ENCODE measurements around the gene RNF19B. TPM values are rescaled to one million over a fixed set of nuclear protein-coding genes. Genes with fewer than 3 reads are reported as not detected.
A peak's percentile ranks its signal among the peaks of the same experiment; 100 is the strongest.

RNF19B gene
- total and polyA plus RNA-seq, 10 of the 15 experiments (the other 5 are each of a cell fraction or from before 2014, with no cell fraction given) = 2.8 to 32.6 (median 16.6) TPM

DNA sequence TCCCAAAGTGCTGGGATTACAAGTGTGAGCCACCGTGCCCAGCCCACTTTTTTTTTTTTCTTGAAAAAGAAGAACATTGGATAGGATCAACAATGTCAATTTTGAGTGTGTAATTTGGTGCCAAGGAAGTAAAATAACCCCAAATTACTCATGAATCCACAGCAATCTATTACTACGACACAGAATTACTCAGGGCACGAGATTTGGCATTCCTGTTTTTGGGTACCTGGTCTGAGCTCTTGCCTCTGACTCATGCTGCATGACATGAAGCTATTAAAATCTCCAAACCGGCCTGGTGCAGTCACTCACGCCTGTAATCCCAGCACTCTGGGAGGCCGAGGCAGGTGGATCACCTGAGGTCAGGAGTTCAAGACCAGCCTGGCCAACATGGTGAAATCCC lies 10.4 kb downstream of the RNF19B start:
- Histone ChIP-seq H3K4me2 (ENCODE audit: control insufficient read depth, insufficient read depth) (no peak overlapping the region; the same call in 1 of the 2 replicates), H2AFZ (ENCODE audit: control insufficient read depth, low read depth, low read length) (no peak overlapping the region), H3K4me1 (ENCODE audit: control insufficient read depth, insufficient read depth, low read length) (peaks cover 26% of the 10 kb centered on the region), H3K27me3 (replicated peaks in 1 of 2; ENCODE audit: control insufficient read depth in 2 of 2, insufficient read depth in 2 of 2, low read length in 1 of 2) (no peaks in the 10 kb centered on the region), H3K27ac (ENCODE audit: control insufficient read depth, insufficient read depth) (no peak overlapping the region), H3K9me3 (replicated peaks; ENCODE audit: control insufficient read depth, insufficient read depth, low read length) (no peaks in the 10 kb centered on the region; the same call in 1 of the 3 replicates), H3K4me3 (no peak overlapping the region), H3K9ac (ENCODE audit: control insufficient read depth, insufficient read depth, low read length) (no peak overlapping the region), H4K20me1 (ENCODE audit: control insufficient read depth, insufficient read depth) (no peaks in the 10 kb centered on the region), H3K79me2 (ENCODE audit: control insufficient read depth, insufficient read depth, low read length) (peaks cover 36% of the 10 kb centered on the region), H3K36me3 (ENCODE audit: control insufficient read depth in 2 of 2, insufficient read depth in 2 of 2, low read length in 1 of 2) (peaks cover 0 to 2% of the 10 kb centered on the region in 2 experiments; a peak in 3 of 4 replicates)
- WGBS (ENCODE audit: insufficient coverage, insufficient replicate concordance, low lambda C conversion rate, missing lambda C conversion rate) = 60% methylated on average over 6 of the region's 6 CpGs
- in situ Hi-C loops (cut with MboI) (no loop called here), intact Hi-C loops (cut with micrococcal nuclease; ENCODE audit: unreplicated experiment) (no loop called here)
- DNase-seq (ENCODE audit: low read depth, low spot score) (no peak), ATAC-seq (no peak), FAIRE-seq (no peak)
- no TSS peak for BruUV-seq (replicated peaks)
- ChIA-PET POLR2A (interaction anchor here (1.0 to 1.2 kb wide), 3 partner anchors 39 to 100 kb away, joined by 4 to 9 read pairs (median 5); no protein-coding TSS in a partner anchor), RAD21 (ENCODE audit: unreplicated experiment) (interaction anchor here (0.9 to 1.2 kb wide), 3 partner anchors 11 to 81 kb away, joined by 3 to 4 read pairs (median 3); partner anchors contain the start of gene RNF19B), CTCF (interaction anchor here (0.7 to 1.2 kb wide), 2 partner anchors 8 to 43 kb away, joined by 3 read pairs; no protein-coding TSS in a partner anchor), SMC1A (ENCODE audit: uncharacterized antibody, unreplicated experiment) (interaction anchor here (1.1 to 2.2 kb wide), 7 partner anchors 14 to 80 kb away, joined by 3 to 9 read pairs (median 4); no protein-coding TSS in a partner anchor)
- TF ChIP-seq, protein P1, sequence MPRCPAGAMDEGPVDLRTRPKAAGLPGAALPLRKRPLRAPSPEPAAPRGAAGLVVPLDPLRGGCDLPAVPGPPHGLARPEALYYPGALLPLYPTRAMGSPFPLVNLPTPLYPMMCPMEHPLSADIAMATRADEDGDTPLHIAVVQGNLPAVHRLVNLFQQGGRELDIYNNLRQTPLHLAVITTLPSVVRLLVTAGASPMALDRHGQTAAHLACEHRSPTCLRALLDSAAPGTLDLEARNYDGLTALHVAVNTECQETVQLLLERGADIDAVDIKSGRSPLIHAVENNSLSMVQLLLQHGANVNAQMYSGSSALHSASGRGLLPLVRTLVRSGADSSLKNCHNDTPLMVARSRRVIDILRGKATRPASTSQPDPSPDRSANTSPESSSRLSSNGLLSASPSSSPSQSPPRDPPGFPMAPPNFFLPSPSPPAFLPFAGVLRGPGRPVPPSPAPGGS (IDR thresholded peaks at IDR 0.05; ENCODE audit: borderline replicate concordance, insufficient read depth, low read depth, low read length, poor library complexity, severe bottlenecking) = peak; percentile 69
- TF ChIP-seq EP300 (IDR thresholded peaks at IDR 0.05; ENCODE audit: borderline replicate concordance in 1 of 2, control insufficient read depth in 1 of 2, low read depth in 2 of 2, low read length in 2 of 2) = no peak

DNA sequence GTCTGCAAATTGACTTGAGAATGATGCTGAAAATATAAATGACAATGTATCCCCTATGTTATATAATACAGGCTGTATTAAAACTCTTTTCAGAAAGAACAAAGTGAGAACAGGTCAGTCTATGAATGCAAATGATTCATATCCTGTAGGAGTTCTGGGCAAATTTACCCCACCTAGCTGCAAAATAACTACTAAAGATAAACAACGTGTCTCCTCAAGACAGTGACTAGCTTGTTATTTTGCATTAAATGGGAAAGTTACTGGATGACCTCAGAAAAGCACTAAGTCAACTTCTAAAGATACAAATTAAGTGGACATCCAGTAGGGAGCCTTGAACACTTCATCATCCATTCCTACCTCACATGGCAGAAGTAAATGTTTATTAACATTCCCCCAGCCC lies 11.1 kb downstream of the RNF19B start:
- Histone ChIP-seq H3K4me3 (no peak overlapping the region), H4K20me1 (ENCODE audit: control insufficient read depth, insufficient read depth) (no peaks in the 10 kb centered on the region), H3K4me1 (ENCODE audit: control insufficient read depth, insufficient read depth, low read length) (peaks cover 26% of the 10 kb centered on the region), H3K27me3 (replicated peaks in 1 of 2; ENCODE audit: control insufficient read depth in 2 of 2, insufficient read depth in 2 of 2, low read length in 1 of 2) (no peaks in the 10 kb centered on the region), H3K79me2 (ENCODE audit: control insufficient read depth, insufficient read depth, low read length) (peaks cover 29% of the 10 kb centered on the region), H2AFZ (ENCODE audit: control insufficient read depth, low read depth, low read length) (no peak overlapping the region), H3K36me3 (ENCODE audit: control insufficient read depth in 2 of 2, insufficient read depth in 2 of 2, low read length in 1 of 2) (peaks cover 0 to 2% of the 10 kb centered on the region in 2 experiments; a peak in 3 of 4 replicates), H3K4me2 (ENCODE audit: control insufficient read depth, insufficient read depth) (no peak overlapping the region), H3K9ac (ENCODE audit: control insufficient read depth, insufficient read depth, low read length) (no peak overlapping the region), H3K27ac (ENCODE audit: control insufficient read depth, insufficient read depth) (no peak overlapping the region), H3K9me3 (replicated peaks; ENCODE audit: control insufficient read depth, insufficient read depth, low read length) (no peaks in the 10 kb centered on the region; the same call in 1 of the 3 replicates)
- peak; percentile 80 for FAIRE-seq
- ChIA-PET POLR2A (interaction anchor here (0.6 to 1.3 kb wide), 6 partner anchors 10 to 101 kb away, joined by 4 to 5 read pairs (median 5); no protein-coding TSS in a partner anchor), CTCF (interaction anchor here (0.8 to 1.7 kb wide), 6 partner anchors 9 to 747 kb away, joined by 3 to 8 read pairs (median 3); no protein-coding TSS in a partner anchor), RAD21 (ENCODE audit: unreplicated experiment) (interaction anchor here (0.7 to 1.6 kb wide), 3 partner anchors 11 to 39 kb away, joined by 3 to 5 read pairs (median 4); partner anchors contain the start of gene RNF19B), SMC1A (ENCODE audit: uncharacterized antibody, unreplicated experiment) (interaction anchor here (0.8 to 2.2 kb wide), 5 partner anchors 13 to 81 kb away, joined by 4 to 9 read pairs (median 4); no protein-coding TSS in a partner anchor)
- WGBS (ENCODE audit: insufficient coverage, insufficient replicate concordance, low lambda C conversion rate, missing lambda C conversion rate) = 50% methylated on average over 1 of the region's 1 CpG
- ATAC-seq = no peak
- no TSS peak for BruUV-seq (replicated peaks)
- DNase-seq (ENCODE audit: low read depth, low spot score) = no peak
- intact Hi-C loops (cut with micrococcal nuclease; ENCODE audit: unreplicated experiment) = no loop called here
- in situ Hi-C loops (cut with MboI) = no loop called here
- TF ChIP-seq, protein P2, sequence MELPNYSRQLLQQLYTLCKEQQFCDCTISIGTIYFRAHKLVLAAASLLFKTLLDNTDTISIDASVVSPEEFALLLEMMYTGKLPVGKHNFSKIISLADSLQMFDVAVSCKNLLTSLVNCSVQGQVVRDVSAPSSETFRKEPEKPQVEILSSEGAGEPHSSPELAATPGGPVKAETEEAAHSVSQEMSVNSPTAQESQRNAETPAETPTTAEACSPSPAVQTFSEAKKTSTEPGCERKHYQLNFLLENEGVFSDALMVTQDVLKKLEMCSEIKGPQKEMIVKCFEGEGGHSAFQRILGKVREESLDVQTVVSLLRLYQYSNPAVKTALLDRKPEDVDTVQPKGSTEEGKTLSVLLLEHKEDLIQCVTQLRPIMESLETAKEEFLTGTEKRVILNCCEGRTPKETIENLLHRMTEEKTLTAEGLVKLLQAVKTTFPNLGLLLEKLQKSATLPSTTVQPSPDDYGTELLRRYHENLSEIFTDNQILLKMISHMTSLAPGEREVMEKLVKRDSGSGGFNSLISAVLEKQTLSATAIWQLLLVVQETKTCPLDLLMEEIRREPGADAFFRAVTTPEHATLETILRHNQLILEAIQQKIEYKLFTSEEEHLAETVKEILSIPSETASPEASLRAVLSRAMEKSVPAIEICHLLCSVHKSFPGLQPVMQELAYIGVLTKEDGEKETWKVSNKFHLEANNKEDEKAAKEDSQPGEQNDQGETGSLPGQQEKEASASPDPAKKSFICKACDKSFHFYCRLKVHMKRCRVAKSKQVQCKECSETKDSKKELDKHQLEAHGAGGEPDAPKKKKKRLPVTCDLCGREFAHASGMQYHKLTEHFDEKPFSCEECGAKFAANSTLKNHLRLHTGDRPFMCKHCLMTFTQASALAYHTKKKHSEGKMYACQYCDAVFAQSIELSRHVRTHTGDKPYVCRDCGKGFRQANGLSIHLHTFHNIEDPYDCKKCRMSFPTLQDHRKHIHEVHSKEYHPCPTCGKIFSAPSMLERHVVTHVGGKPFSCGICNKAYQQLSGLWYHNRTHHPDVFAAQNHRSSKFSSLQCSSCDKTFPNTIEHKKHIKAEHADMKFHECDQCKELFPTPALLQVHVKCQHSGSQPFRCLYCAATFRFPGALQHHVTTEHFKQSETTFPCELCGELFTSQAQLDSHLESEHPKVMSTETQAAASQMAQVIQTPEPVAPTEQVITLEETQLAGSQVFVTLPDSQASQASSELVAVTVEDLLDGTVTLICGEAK (IDR thresholded peaks at IDR 0.05; ENCODE audit: borderline replicate concordance) = no peak
- TF ChIP-seq EP300 (IDR thresholded peaks at IDR 0.05; ENCODE audit: borderline replicate concordance in 1 of 2, control insufficient read depth in 1 of 2, low read depth in 2 of 2, low read length in 2 of 2) (no peak), TBL1XR1 (IDR thresholded peaks at IDR 0.05; ENCODE audit: low read depth, low read length) (no peak), NFIC (IDR thresholded peaks at IDR 0.05; ENCODE audit: low read depth, low read length) (no peak), PAX8 (IDR thresholded peaks at IDR 0.05) (no peak), NBN (IDR thresholded peaks at IDR 0.05) (no peak)
